ENCODE measurements around the gene SLITRK3.

SLITRK3 gene

GRCh38 chr3:165196577-165197480, 645 bp upstream of the SLITRK3 start:
- Mint-ChIP-seq H3K27me3 (peaks cover 61% of the 10 kb centered on the region), H3K4me3 (peak overlapping the region; percentile 62), H3K4me1 (ENCODE audit: low read depth) (peaks cover 14% of the 10 kb centered on the region), H3K36me3 (ENCODE audit: low read depth) (peaks cover 4% of the 10 kb centered on the region), H3K9me3 (no peaks in the 10 kb centered on the region), H3K27ac (no peak overlapping the region)

GRCh38 chr3:165195241-165195639, 944 bp downstream of the SLITRK3 start:
- Mint-ChIP-seq H3K9me3 (no peaks in the 10 kb centered on the region), H3K4me3 (no peak overlapping the region), H3K27ac (no peak overlapping the region), H3K36me3 (ENCODE audit: low read depth) (peaks cover 4% of the 10 kb centered on the region), H3K4me1 (ENCODE audit: low read depth) (peaks cover 14% of the 10 kb centered on the region), H3K27me3 (peaks cover 66% of the 10 kb centered on the region)

DNA sequence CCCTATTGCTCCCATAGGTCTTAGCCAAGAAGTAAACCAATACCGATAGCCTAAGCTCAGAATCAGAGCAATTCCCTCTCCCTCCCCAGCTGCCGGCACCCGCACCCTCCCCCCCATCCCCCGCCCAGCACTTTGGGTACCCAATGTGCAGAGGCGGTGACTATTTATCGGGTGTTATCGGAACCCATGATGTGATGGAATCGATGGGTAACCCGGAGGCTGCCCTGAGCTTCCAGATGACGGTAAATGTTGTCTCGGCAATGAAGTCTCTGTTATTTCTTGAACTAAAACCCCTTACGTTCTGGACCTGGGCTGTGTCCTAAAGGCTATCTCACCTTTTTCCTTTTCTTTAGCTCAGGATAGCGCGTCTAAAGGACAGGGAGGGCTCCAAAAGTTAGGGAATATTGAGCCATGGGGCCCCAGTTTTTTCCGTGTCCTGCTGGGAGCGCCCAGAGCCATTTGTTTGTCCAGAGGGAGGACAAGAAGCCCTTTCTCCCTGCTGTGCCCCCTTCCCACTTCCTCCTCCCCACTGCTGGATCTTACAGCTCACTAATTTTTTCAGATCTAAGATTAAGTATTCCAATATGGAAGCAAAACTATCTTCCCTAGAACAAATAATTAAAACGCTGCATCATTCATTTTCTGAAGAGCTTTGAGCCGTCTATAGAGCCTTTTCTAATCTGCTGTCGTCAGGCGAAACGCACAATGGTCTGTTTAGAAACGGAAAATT, 1.5 kb downstream of the SLITRK3 start:
- peaks cover 66% of the 10 kb centered on the region for H3K27me3 Mint-ChIP-seq
- no peak overlapping the region for H3K4me3 Mint-ChIP-seq
- peaks cover 14% of the 10 kb centered on the region for H3K4me1 Mint-ChIP-seq (ENCODE audit: low read depth)
- H3K27ac Mint-ChIP-seq: no peak overlapping the region
- peaks cover 4% of the 10 kb centered on the region for H3K36me3 Mint-ChIP-seq (ENCODE audit: low read depth)
- no peaks in the 10 kb centered on the region for H3K9me3 Mint-ChIP-seq

GRCh38 chr3:165193366-165194254, 2.6 kb downstream of the SLITRK3 start:
- peaks cover 63% of the 10 kb centered on the region for H3K27me3 Mint-ChIP-seq
- H3K4me1 Mint-ChIP-seq (ENCODE audit: low read depth): peaks cover 14% of the 10 kb centered on the region
- no peaks in the 10 kb centered on the region for H3K9me3 Mint-ChIP-seq

GRCh38 chr3:165192610-165193192, 3.5 kb downstream of the SLITRK3 start:
- Mint-ChIP-seq H3K4me3 (no peak overlapping the region), H3K4me1 (ENCODE audit: low read depth) (peaks cover 14% of the 10 kb centered on the region), H3K27me3 (peaks cover 58% of the 10 kb centered on the region), H3K27ac (no peak overlapping the region), H3K36me3 (ENCODE audit: low read depth) (peaks cover 4% of the 10 kb centered on the region), H3K9me3 (no peaks in the 10 kb centered on the region)

More at GRCh38 chr3:165193366-165194254, 2.6 kb downstream of the SLITRK3 start:
- Mint-ChIP-seq H3K27ac (no peak overlapping the region), H3K36me3 (ENCODE audit: low read depth) (peaks cover 4% of the 10 kb centered on the region), H3K4me3 (no peak overlapping the region)

DNA sequence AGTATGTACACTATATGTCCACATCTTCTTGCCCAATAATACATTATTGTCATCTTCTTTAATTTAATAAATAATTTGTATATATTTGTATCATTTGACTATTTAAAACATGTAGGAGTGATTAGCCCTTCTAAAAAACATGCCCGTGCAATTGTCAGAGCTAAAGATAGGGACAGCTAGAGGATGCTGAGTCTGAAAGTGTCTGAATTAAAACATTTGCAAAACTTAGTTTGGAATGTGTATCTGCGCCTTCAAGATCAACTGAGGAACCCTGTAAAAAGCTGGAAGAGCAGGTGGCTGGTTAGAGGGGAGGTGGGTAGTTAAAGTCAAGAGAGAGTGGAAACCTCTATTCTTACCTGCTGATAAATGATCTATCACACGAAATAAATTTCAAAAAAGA, 4.7 kb downstream of the SLITRK3 start:
- Mint-ChIP-seq H3K4me1 (ENCODE audit: low read depth) (peaks cover 9% of the 10 kb centered on the region), H3K27ac (no peak overlapping the region), H3K27me3 (peaks cover 55% of the 10 kb centered on the region), H3K9me3 (no peaks in the 10 kb centered on the region), H3K36me3 (ENCODE audit: low read depth) (peaks cover 4% of the 10 kb centered on the region), H3K4me3 (no peak overlapping the region)

DNA sequence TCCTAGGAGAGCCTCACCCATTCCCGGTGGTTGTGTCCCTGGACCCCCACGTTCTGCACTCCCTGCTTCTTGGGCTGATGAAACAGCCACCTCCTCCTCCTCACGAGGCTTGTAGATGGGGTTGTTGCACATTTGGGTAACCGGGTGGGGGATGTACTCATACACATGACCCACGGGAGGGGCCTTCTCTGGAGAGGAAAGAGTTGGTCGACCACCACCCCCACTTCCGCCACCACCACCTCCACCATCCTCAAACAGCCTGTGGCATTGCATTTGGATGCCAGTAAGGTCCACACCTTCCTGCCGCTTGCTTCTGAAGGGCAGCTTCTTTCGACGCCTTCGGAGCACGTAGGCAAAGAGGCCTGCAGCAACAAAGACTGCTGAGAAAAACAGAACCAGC, 7.7 kb downstream of the SLITRK3 start:
- no peaks in the 10 kb centered on the region for H3K4me1 Mint-ChIP-seq (ENCODE audit: low read depth)
- H3K9me3 Mint-ChIP-seq: no peaks in the 10 kb centered on the region
- H3K4me3 Mint-ChIP-seq: no peak overlapping the region

GRCh38 chr3:165185707-165186327, 10.4 kb downstream of the SLITRK3 start:
- Mint-ChIP-seq H3K4me3 (no peak overlapping the region), H3K9me3 (no peaks in the 10 kb centered on the region), H3K36me3 (ENCODE audit: low read depth) (no peaks in the 10 kb centered on the region), H3K27ac (no peak overlapping the region), H3K27me3 (peaks cover 11% of the 10 kb centered on the region), H3K4me1 (ENCODE audit: low read depth) (no peaks in the 10 kb centered on the region)

More for the DNA sequence above, 7.7 kb downstream of the SLITRK3 start:
- peaks cover 32% of the 10 kb centered on the region for H3K27me3 Mint-ChIP-seq
- H3K27ac Mint-ChIP-seq: no peak overlapping the region
- H3K36me3 Mint-ChIP-seq (ENCODE audit: low read depth): no peaks in the 10 kb centered on the region

DNA sequence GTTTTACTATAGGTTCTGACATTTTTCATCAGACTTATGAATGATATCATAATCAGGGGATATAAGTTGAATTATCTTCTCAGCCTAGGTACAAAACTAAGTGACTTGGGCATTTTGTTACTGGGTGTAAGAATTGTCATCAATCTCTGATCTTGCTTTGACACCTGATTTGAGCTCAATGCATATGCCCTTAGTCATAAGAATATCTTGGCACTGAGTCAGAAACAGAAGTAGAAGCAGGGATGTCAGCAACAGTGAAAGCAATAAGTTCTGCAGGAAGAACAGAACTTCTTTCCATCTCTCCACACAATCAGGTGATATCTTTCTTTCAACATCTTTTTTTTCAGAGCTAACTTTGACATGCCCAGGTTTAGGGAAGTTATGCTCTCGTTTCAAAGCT, 14.6 kb downstream of the SLITRK3 start:
- H3K4me3 Mint-ChIP-seq: no peak overlapping the region
- no peaks in the 10 kb centered on the region for H3K36me3 Mint-ChIP-seq (ENCODE audit: low read depth)
- no peaks in the 10 kb centered on the region for H3K4me1 Mint-ChIP-seq (ENCODE audit: low read depth)
- no peaks in the 10 kb centered on the region for H3K9me3 Mint-ChIP-seq
- H3K27me3 Mint-ChIP-seq: peaks cover 4% of the 10 kb centered on the region
- no peak overlapping the region for H3K27ac Mint-ChIP-seq

GRCh38 chr3:165170236-165170635, 25.9 kb downstream of the SLITRK3 start:
- Mint-ChIP-seq H3K9me3 (no peaks in the 10 kb centered on the region), H3K27me3 (no peaks in the 10 kb centered on the region), H3K4me3 (no peak overlapping the region), H3K4me1 (ENCODE audit: low read depth) (no peaks in the 10 kb centered on the region), H3K27ac (no peak overlapping the region), H3K36me3 (ENCODE audit: low read depth) (no peaks in the 10 kb centered on the region)

DNA sequence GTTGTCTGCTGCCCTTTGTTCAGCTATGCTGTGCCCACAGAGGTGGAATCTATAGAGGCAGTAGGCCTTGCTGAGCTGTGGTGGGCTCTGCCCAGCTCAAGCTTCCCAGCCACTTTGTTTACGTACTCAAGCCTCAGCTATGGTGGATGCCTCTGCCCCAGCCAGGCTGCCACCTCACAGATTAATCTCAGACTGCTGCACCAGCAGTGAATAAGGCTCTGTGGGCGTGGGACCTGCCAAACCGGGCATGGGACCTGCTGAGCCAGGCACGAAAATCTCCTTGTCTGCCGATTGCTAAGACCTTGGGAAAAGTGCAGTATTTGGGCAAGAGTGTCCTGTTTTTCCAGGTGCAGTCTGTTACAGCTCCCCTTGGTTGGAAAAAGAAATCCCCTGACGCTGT, 26.8 kb downstream of the SLITRK3 start:
- H3K4me1 Mint-ChIP-seq (ENCODE audit: low read depth): no peaks in the 10 kb centered on the region
- H3K27me3 Mint-ChIP-seq: no peaks in the 10 kb centered on the region
- no peak overlapping the region for H3K4me3 Mint-ChIP-seq
- H3K36me3 Mint-ChIP-seq (ENCODE audit: low read depth): no peaks in the 10 kb centered on the region
- no peaks in the 10 kb centered on the region for H3K9me3 Mint-ChIP-seq
- H3K27ac Mint-ChIP-seq: no peak overlapping the region

GRCh38 chr3:165162883-165163282, 33.3 kb downstream of the SLITRK3 start:
- Mint-ChIP-seq H3K4me3 (no peak overlapping the region), H3K27me3 (no peaks in the 10 kb centered on the region), H3K27ac (no peak overlapping the region), H3K9me3 (peaks cover 12% of the 10 kb centered on the region), H3K4me1 (ENCODE audit: low read depth) (no peaks in the 10 kb centered on the region), H3K36me3 (ENCODE audit: low read depth) (no peaks in the 10 kb centered on the region)

DNA sequence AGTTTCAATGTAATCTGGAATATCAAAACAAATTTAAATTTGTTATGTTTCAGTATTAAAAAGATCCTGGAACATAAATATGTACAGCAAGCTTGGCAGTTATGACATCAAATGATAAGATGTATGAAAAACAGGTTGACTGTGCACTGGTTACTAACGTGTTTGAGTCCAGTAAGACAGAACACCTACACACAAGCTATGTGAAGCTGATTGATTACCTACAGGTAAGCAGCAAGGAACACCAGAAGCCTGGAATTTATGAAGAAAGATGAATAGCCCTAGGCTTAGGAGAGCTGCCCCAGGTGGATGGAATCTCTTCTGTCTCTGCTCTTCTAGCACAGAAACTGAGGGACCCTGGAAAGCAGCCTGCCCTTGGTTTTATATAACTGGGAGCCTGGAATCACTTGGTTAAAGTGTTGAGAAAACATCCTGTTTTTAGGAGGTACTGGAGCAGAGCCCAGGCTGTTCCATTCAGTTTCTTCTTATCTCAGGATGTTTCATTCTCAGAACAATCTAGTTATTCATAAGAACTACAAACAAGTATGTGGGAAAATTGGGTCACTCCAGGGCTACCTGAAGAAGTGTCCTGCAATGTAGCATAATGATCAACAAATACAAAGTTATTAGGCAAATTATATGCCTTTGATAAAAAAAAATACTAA, 36.3 kb downstream of the SLITRK3 start:
- no peaks in the 10 kb centered on the region for H3K4me1 Mint-ChIP-seq (ENCODE audit: low read depth)
- no peaks in the 10 kb centered on the region for H3K36me3 Mint-ChIP-seq (ENCODE audit: low read depth)
- H3K27me3 Mint-ChIP-seq: no peaks in the 10 kb centered on the region
- peaks cover 12% of the 10 kb centered on the region for H3K9me3 Mint-ChIP-seq
- no peak overlapping the region for H3K27ac Mint-ChIP-seq
- no peak overlapping the region for H3K4me3 Mint-ChIP-seq
